Stimulated activated CD4-positive, alpha-beta T cell treated with anti-CD3 and anti-CD28 coated beads, TNF-alpha, amount 100 ng/mL, for 48 hours (primary cell): Measurements from ENCODE around the gene PKDCC.
"Not testable (repeated sequence)": the region's sequence is repeated elsewhere in the genome, so short reads cannot be mapped to it uniquely, and the experiment has no call there.

Experiments
- DNase-seq, 3 donors: peaks; one replicate each; pipeline ENCODE4 v3.0.0-alpha.2; 2020; ENCODE audit warnings: low read depth in 3 of 3

PKDCC gene

DNA sequence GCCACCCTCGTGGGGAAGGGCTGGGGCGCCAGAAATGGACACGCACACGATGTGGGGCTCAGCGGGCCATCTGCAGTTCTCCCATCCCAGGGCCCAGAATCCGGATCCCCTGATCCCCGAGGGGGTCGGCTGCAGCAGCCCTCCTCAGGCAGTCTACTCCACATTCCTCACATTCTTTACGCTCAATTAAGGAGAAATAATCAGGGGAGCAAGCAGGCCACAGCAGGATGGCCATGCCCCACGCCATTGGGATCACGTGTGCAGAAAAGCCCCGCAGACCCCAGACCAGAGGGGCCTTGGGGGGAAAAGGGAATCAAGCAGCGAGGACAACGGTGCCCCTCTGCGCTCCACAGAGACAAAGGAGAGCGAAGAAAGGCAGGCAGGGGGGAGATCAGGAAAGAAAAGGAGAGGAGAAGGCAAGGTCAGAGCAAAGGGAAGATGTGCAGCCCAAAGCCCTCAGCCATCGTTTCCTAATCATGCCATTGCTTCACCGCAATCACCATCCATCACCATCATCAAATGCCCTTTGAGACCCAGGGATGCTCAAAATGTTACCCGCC lies 17.5 kb upstream of the PKDCC start:
- DNase-seq = no peak

DNA sequence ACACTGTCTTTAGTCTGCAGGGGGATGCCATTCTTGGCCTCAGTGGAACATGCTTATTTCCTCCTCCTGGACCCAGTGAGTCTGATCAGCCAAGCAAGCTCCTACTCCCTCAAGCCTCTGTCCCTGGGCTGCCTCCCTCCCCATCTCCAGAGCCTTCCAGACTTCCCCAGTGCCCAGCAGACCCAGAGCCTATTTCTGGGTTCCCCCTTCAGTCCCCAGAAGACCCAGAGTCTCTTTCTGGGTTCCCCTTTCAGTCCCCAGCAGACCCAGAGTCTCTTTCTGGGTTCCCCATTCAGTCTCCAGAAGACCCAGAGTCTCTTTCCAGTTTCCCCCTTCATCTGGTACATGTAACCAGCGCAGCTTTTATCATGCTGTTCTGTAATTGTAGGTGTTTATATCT lies 17.0 kb upstream of the PKDCC start:
- DNase-seq = no peak

DNA sequence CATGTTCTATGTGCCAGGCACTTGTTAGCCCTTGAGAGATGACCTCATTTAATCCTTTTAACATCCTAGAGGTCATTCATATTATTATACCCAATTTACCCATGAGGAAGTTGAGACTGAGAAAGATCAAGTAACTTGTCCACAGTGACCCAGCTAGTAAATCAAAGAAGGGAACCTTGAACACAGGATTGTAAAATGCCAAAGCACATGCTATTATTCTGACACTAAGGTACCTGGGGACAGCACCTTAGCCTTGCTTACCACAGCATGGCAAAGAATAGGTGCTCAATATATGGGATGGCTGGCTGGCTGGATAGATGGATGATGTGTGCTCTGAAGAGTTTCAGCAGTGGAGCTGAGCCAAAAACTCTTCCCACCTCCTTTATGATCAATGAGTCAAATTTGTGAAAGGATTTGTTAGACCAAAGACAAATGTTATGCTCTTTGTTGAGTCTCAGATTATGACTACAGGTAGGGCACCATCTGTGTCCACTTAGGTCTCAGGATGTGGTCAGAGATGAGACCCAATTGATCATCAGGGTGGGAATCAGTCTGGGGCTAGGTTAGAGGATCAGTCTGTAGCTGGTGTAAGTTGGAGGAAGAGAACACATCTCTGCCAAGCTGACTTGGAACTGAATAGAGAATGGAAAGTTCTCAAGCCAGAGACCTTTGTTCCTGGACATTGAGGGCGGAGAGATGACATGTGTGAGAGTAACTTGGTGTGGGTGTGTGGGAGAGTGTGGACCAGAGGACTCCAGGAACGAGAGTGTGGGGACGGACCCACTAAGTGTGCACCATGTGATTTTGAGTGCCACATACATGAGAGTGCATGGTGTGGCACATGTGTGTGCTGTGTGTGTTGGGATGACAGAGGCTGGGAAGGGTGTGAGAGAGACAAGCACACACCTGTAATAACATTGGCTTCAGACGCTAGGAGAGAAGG lies 16.3 kb upstream of the PKDCC start:
- no peak for DNase-seq

DNA sequence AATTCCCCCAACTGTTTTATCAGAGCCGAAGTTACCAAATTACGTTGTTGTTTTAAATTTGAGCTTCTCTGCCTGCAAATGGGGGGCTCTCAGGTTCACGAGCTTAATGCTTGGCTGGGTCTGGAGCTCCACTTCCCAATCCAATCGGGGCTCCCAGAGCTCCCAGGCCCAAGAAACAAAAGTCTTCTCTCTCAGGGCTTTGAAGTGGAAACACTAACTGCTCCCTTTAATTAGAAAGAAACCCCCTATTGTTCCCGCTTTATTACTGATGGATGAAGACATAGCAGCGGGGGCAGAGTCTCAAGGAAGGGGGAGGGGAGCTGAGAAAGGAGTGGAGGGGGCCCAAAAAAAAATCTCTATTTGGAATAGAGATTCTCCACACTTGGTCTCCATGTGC lies 15.6 kb upstream of the PKDCC start:
- no peak for DNase-seq

DNA sequence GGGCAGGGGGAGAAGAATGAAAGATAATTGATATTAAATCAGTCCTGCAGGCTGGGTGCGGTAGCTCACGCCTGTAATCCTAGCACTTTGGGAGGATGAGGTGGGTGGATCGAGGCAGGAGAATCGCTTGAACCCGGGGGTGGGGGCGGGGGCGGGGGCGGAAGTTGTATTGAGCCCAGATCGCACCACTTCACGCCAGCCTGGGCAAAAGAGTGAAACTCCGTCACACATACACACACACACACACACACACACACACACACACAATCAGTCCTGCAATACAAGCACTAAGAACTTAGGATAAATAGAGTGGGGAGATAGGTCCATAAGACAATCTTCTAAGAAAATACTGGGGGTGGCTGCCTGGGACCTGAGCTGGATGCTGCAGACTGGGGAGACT lies 15.1 kb upstream of the PKDCC start:
- DNase-seq = no peak

DNA sequence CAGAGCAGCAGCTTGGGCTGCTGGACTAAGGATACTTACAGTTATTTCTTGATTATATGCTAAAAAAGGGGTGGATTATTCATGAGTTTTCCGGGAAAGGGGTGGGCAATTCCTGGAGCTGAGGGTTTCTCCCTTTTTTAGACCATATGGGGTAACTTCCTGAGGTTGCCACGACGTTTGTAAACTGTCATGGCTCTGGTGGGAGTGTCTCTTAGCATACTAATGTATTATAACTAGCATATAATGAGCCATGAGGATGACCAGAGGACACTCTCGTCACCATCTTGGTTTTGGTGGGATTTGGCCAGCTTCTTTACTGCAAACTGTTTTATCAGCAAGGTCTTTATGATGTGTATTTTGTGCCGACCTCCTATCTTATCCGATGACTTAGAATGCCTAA lies 13.7 kb upstream of the PKDCC start:
- not testable (repeated sequence) for DNase-seq

DNA sequence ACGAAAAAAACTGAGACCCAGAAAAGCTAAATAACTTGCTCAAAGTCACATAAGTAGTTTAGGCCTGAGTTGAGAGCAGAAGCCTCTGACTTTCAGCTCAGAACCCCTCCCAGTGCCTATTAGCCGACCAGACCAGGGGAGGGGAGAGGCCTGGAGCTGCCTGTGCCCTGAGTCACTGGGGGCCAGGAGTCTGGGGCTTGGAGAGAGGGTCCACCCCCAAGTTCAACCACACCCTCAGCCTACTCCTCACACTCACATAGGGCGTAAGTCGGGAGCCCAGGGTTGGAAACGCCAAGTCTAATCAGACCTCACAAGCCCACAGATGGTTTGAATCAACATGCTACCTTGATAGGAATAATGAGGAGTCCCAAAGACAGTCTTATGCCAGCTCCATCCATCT lies 12.6 kb upstream of the PKDCC start:
- DNase-seq = no peak

DNA sequence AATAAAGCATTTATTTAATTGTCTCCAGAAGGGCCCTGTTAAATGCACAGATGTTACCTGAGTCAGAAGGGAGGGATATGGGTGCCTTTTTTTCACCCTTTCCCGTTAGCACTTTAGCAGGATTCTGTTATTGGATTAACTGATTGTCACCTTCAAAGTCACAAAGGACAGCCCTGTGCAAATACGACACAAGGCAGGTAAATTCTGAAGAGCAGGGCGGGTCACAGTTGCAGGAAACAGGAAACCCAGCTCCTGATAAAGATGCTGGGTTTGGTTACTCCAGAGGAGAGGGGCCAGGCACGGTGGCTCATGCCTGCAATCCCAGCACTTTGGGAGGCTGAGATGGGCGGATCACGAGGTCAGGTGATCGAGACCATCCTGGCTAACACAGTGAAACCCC lies 11.4 kb upstream of the PKDCC start:
- DNase-seq = no peak

DNA sequence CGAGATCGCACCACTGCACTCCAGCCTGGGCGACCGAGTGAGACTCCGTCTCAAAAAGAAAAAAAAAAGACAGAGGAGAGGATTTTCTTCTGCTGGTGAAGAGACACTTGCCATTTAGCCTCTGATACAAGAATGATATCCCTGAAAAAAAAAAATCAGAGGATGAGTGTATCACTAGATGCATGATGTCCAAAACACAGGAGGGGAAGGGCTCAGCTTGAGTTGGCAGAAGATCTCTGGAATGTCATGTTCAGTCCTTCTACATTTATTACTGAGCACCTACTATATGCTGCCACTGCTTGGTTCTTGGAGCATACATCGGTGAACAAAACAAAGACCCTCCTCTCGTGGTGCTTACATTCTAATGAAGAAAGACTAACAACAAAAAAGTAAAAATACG lies 10.9 kb upstream of the PKDCC start:
- no peak for DNase-seq

DNA sequence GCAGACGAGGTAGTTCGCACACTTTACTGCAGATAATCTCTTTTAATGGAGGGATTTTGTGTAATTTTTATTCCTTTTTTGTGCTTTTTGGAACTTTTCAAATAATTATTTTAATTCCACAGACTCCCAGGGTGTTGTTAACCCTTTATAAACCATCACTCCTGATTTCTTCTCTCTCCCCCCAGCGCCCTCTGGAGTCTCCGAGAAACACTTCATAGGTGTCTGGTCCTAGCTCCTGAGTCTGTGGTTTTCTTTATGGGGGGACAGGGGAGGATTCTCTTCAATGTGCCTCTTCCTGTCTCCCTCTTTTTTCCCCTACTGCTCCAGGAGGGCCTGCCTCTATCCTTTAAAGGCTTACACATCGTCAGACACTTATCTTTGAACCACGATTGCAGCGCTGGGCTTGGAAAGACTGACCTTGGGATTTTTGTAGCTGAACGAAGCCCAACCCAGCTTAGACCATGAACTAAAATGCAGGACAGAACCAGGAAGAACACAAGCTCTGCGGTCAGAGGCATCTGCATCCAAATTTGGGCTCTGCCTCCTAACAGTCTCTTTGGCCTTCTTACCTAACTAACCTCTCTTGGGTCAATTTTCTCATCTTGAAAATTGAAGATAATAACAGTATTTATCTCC lies 7.1 kb upstream of the PKDCC start:
- DNase-seq = no peak

DNA sequence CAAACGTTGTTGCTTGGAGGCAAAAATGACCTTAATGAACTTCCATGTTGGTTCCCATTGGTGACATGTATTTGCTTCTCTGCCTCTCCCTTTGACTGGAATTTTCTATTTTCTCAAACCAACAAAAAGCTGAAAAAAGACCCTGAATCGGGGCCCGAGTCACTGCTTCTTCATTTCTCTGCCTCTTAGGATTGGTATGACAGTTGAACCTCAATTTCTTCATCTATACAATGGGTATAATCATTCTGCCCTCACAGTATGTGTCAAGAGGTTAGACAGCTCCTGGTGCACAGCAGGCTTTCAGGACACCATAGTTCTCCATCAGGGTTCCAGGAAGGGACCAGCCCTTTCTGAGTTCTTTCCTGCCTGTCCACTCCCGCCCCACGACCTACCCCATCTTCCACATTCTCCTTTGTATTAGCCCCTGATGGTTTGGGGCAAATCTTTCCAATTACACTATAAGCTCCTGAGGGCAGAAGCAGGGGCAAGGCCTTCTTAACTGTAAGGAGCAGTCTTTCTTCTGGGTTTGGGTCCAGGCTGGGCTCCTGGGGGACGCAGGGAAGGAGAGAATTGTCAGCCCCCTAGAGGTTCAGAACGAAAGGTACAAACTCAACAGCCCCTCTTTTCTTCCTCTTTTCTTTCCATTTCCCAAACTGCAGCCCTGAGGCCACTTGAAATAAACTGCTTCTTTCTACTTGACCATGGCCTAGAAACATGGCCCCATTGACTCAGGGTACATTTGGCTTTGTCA lies 6.3 kb upstream of the PKDCC start:
- no peak for DNase-seq

DNA sequence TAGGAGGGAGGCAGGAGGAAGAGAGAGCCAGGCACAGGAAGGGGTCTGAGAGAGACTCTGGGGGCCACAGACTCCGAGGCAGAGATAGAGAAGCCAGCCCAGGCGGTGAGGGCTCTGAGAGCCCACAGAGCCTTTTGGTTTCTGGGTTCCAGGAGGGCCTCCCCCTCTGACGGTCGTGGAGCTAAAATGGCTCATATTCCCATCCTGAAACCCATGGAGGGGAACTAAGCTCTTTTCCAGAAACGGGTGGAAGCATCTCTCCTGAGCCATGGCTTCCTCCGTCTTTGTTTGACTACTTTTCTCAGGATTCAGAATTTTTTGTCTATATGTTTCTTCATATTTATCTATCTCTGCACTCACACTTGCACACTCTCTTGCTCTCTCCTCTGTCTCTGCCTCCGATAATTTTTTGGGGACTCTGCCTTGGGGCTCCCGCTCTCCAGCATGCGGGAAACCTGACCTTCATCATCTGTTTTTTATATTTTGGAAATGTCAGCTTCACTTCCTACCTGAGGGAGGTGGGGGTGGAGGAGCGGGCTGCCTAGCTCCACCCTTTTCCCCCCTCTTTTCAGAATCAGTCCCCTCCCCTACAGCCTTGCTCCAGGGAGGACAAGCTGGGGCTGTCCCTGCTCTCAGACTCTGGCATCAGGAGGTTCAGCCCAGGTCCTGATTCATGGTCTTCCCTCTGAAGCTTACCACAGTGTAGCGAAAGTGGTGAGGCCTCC lies 5.0 kb upstream of the PKDCC start:
- DNase-seq = no peak

DNA sequence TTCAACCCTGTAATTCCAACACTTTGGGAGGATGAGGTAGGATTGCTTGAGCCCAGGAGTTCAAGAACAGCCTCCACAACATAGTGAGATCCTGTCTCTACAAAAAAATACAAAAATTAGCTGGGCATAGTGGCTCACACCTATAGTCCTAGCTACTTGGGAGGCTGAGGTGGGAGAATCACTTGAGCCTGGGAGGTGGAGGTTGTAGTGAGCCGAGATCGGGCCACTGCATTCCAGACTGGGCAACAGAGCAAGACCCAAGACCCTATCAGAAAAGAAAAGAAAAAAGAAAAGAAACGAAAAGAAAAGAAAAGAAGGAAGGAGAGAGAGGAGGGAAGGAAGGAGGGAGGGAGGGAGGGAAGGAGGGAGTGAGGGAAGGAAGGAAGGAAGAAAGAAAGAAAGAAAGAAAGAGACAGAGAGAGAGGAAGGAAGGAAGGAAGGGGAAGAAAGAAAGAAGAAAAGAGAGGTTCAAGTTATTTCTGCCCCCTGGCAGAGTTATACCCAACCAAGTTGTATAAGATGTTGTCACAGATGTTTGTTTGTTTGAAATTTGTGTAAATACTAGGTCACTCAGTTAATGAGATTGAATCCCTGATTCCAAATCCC lies 3.9 kb upstream of the PKDCC start:
- no peak for DNase-seq

DNA sequence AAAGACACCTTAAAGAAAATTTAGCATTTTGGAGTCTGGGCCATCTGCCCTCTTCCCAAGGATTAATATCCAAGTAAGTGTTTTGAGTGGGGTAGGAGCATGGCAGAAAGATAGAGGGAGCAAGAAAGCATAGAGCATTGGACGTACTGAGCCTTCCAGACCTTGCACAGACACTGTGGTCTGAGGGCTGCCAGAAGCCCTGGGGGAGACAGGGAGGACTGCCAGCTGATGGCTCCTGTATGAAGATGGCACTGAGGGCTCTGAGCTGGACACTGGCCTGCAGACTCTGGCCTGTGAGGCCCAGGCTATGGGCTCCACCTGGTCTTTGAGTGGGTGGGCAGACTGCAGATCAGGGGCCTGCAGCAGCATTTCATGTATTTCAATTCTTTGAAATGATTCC lies 2.9 kb upstream of the PKDCC start:
- no peak for DNase-seq

DNA sequence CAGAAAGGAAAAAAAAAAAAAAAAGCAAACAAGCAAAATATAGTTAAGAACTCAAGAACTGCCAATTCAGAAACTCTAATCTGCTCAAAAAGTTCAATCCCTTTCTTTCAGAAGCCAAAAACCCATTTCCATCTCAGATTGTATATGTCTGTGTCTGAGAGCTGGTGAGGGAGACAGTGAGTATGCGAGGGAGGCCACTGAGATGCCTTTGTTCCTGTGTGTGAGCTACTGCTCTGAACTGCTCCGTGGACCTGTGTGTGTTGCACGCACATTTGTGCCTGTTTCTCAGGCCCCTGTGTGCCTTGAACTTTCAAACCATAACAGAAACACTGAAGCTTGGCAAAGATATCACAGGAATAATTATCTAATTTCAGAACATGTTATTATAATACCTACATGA lies 2.5 kb upstream of the PKDCC start:
- no peak for DNase-seq

DNA sequence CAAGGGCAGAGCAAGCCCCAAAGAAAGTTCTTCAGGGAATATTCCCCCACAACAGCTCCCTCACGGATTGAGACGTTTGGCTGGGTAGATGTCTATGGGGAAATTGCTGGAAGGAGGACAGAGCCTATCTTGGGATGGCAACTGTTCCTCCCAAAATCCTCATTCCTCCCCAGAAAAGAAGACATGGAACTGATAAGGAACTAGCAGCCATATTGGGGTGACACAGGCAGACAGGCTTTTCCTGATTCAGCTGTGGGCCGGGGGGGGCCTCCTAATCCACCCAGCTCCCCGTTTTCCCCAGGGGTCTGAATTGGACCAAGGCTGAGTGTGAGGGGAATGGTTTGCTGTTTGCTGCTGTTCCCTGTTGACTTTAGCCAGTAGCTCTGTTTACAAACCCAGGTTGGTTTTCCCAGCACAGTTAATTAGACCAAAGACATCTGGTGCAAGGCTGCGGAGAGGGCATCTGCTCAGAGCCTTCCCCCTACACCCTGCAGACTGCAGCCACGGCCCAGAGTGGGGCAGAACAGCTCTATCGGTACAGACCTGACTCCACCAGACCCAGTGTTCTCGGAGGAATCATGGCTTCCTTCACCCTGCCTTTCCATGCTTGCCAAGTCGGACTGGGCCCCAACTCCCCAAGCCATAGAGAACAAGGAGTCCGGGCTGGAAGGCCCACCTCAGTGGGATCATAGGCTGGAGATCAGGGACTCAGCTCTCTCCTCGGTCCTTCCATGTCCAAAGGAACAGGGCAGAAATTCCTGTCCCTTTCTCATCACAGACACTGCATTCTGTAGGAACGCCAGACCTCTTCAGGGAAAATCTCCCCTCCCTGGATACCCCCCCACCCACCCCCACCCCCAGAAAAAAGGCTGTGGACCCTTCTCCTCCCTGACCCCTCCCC lies 1.7 kb upstream of the PKDCC start:
- no peak for DNase-seq

DNA sequence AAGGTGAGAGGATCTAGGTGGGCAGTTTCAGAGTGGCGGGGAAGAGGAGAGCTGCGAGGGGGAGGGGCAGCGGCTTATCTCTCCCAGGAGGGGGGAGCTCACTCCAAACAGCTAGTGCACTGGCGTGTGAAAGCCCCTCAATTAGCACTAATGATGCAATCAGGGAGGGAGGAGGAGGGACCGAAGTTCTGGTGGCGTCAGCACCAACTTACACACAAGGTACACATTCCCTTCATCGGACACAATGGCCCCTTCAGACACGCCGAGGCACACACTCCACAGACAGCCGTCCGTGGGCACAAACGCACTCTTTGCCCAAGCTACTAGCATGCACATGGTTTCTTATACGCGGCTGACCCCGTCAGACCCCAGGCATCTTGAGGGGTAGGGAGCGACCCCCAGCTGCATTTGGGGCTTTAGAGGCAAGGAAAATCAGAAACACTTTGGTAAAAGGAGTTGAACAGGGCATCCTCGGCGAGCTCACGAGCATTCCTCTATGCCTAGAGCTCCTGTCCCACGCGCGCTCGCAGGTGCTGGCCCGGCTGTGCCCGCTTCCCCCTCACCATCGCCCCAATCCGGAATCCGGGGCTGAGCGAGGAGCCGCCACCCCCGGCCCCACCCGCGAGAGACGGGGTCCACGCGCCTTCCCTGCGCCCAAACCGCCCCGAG lies 868 bp upstream of the PKDCC start:
- no peak for DNase-seq

DNA sequence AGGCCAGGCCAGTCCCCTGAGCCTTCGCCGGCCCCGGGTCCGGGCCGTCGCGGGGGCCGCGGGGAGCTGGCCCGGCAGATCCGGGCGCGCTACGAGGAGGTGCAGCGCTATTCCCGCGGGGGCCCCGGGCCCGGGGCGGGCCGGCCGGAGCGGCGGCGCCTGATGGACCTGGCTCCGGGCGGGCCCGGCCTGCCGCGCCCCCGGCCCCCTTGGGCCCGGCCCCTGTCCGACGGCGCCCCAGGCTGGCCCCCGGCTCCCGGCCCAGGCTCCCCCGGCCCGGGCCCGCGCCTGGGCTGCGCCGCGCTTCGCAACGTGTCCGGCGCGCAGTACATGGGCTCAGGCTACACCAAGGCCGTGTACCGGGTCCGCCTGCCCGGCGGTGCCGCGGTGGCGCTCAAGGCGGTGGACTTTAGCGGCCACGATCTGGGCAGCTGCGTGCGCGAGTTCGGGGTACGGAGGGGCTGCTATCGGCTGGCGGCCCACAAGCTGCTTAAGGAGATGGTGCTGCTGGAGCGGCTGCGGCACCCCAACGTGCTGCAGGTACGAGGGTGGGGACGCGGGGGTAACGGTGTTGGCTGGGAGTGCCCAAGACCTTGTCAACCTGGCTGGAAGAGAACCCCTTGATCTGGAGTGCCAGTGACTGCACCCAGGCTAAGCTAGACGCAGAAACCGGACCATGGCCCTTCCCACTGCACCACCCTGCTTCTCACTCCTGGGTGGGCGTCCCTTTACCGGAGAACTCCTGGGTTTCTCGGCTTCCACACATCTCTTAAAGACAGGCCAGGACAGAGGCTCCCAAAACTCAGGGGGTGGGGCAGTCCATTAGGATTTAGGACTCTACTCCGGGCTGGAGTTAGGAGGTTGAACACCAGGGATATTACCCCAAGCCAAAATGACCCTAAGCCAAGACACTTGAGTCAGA lies 739 bp downstream of the PKDCC start:
- DNase-seq = no peak
